KOPT-K1 (cell line): ENCODE results near the gene PTGES3.
A peak's percentile ranks its signal among the peaks of the same experiment; 100 is the strongest.
"Not testable (repeated sequence)": the region's sequence is repeated elsewhere in the genome, so short reads cannot be mapped to it uniquely, and the experiment has no call there.

Experiments used
- H3K27ac ChIP-seq: fragments of 200-600 bp; sonication (generic); 2 replicates; pipeline ENCODE4 v1.5.1; 2016; ENCODE audit warnings: antibody characterized with exemption, mild to moderate bottlenecking, low read depth, low read length; ENCODE audit not compliant: poor library complexity, severe bottlenecking
- H3K36me3 ChIP-seq: fragments of 200-600 bp; sonication (generic); 2 replicates; pipeline ENCODE4 v1.5.1; 2017; ENCODE audit warnings: antibody characterized with exemption, mild to moderate bottlenecking, low read length, moderate library complexity; ENCODE audit not compliant: insufficient read depth
- H3K9me3 ChIP-seq: fragments of 200-600 bp; sonication (generic); 2 replicates; pipeline ENCODE4 v1.5.1; 2017; ENCODE audit warnings: antibody characterized with exemption, low read length, mild to moderate bottlenecking; ENCODE audit not compliant: insufficient read depth, poor library complexity, severe bottlenecking

Gene PTGES3, protein sequence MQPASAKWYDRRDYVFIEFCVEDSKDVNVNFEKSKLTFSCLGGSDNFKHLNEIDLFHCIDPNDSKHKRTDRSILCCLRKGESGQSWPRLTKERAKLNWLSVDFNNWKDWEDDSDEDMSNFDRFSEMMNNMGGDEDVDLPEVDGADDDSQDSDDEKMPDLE

DNA sequence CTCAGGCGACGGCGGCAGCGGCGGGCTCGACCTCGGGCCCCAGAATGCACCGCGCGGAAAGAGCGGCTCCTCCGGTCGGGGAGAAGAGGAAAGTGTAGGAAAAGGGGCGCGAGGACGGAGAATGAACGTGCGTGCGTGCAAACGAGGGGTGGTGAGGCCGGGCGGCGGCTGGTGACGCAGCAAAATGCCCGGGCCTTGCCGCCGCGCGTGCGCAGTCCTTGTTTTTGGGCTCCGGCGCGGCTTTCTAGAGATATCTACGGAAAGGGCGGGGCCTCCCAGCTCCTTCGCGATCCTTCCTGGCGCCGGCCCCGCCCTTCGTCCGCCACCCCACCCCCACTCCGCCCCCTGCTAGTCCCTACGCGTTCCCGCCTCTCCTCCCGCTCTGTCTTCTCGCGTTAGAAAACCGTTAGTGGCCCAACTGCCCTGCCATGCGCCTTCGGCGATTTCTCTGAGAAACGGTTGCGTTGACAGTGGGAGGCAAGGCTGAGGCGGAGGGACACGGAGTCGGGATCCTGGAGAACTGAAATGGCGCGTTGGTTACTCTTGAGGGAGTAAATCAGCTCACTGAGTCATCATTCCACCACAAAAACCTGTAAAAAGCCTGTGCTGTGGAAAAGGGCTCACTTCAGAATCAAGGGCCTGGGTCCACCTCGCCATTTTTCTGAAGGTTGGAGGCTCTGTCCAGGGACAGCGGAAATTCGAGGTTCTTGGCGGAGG, at the start of gene PTGES3:
Gene PTGES3 (minus strand): TSS at position 156 of the 717 bp plus-strand sequence. CDS start 285 bp downstream, outside the sequence.
- Histone ChIP-seq H3K36me3 (peaks cover 36% of the 10 kb centered on the region), H3K27ac (peak within 1 kb of the TSS; percentile 98), H3K9me3 (no peaks in the 10 kb centered on the region)

DNA sequence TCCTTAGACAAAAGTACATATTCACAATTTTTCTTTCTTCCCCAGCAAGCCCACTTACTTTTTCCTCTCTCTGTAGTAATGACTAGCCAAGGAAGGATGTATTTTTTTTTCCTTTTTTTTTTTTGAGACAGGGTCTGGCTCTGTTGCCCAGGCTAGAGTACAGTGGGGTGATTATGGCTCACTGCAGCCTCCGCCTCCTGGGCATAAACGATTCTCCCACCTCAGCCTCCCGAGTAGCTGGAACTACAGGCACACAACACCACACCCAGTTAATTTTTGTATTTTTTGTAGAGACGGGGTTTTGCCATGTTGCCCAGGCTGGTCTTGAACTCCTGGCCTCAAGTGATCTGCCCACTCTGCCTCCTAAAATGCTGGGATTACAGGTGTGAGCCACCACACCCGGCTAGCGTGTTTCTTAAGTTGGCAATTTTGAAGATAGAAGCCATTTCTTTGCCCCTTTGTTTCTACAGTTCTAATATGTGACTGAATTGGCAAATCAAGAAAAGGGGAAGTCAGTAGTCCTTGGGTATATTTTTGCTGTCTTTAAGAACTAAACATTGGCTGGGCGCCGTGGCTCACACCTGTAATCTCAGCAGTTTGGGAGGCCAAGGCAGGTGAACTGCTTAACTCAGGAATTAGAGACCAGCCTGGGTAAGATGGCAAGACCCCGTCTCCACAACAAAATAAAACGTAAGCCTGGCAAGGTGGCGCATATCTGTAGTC, 40.2 kb upstream of the PTGES3 start:
- H3K27ac ChIP-seq: no peak overlapping the region
- H3K36me3 ChIP-seq: peaks cover 70% of the 10 kb centered on the region

DNA sequence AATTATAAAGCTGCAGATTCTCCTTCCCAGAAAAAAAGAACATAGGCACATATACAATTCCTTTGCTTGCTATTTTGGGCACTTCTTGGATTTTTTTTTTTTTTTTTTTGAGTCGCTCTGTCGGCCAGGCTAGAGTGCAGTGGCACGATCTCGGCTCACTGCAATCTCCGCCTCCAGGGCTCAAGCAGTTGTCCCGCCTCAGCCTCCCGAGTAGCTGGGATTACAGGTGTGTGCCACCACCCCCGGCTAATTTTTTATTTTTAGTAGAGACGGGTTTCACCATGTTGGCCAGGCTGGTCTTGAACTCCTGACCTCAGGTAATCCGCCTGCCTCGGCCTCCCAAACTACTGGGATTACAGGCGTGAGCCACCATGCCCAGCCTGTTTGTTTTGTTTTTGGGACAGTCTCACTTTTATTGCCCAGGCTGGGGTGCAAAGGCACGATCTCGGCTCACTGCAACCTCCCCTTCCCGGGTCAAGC, 38.2 kb upstream of the PTGES3 start:
- Histone ChIP-seq H3K27ac (peak overlapping the region; percentile 84), H3K36me3 (peaks cover 70% of the 10 kb centered on the region)
- not testable (repeated sequence) for H3K9me3 ChIP-seq

More for the DNA sequence above, 40.2 kb upstream of the PTGES3 start:
- H3K9me3 ChIP-seq: no peaks in the 10 kb centered on the region

DNA sequence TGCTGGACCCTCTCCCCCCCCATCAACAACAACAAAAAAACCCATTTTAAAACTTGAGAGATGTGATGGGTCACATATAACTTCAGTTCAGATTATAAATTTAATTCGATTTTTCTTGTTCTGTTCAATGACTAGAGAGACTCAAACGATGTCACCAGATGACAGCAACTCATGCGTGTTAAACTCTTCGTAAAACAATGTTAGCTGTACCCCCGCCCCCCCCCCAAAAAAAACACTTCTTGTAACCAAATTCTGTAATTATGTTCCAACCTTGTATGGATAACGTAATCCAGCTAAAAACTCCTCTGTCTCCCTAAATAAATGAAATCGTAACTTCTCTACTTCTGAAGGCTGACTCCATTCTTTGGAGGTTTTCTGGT, 37.6 kb upstream of the PTGES3 start:
- Histone ChIP-seq H3K27ac (peak overlapping the region; percentile 84), H3K36me3 (peaks cover 70% of the 10 kb centered on the region), H3K9me3 (no peaks in the 10 kb centered on the region)

DNA sequence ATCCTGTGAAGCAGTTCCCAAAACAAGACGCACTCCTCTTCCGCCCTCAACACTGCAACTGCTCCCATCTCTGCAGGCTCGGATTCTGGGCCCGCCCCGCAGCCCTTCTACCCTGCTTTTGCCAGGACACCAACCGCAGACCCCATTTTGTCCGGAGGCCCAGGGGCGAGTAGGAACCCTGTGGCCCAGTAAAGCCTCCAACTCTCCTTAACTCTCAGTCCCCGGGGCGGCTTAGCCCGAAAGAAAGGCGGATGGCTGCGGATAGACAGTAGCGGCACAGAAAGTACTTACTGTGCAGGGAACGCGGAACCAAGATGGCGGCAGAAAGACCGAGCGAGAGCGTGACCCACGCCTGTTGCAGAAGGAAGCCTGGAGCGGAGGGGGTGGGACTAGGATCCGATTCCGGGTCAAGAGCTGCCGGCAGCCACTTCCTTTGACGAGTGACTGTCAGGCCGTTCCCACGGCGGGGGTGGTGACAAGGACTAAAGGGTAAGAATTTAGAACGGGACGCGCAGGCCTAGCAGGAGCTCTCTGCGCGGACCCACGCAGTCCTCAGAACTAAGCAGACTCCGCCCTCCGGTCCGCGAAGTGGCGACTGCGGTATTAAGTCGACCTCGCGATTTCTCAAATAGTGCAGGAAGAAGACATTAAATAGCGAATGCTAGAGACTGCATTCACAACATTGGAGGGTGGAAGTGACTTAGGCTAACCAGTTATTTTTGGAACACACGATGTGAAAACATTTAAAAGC, 37.1 kb upstream of the PTGES3 start, which contains the start of gene NACA:
Gene NACA (minus strand): TSS at position 328 of the 751 bp plus-strand sequence. CDS start 778 bp downstream, outside the sequence.
- peak within 1 kb of the TSS; percentile 84 for H3K27ac ChIP-seq
- no peaks in the 10 kb centered on the region for H3K9me3 ChIP-seq
- peaks cover 70% of the 10 kb centered on the region for H3K36me3 ChIP-seq

DNA sequence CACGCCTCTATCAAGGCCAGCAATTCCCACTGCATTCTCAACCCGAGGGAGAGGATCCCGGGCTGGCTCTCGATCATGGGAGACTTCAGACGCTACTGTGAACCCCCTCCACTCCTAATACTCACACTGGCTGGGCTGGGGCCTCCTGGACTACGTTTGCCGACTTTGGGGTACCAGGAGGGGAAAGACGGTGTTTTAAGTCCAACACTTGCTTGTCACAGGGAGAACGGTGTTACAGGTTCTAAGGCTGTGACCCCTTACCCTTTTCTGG, 36.6 kb upstream of the PTGES3 start:
- Histone ChIP-seq H3K27ac (peak overlapping the region; percentile 84), H3K9me3 (no peaks in the 10 kb centered on the region), H3K36me3 (peaks cover 70% of the 10 kb centered on the region)

DNA sequence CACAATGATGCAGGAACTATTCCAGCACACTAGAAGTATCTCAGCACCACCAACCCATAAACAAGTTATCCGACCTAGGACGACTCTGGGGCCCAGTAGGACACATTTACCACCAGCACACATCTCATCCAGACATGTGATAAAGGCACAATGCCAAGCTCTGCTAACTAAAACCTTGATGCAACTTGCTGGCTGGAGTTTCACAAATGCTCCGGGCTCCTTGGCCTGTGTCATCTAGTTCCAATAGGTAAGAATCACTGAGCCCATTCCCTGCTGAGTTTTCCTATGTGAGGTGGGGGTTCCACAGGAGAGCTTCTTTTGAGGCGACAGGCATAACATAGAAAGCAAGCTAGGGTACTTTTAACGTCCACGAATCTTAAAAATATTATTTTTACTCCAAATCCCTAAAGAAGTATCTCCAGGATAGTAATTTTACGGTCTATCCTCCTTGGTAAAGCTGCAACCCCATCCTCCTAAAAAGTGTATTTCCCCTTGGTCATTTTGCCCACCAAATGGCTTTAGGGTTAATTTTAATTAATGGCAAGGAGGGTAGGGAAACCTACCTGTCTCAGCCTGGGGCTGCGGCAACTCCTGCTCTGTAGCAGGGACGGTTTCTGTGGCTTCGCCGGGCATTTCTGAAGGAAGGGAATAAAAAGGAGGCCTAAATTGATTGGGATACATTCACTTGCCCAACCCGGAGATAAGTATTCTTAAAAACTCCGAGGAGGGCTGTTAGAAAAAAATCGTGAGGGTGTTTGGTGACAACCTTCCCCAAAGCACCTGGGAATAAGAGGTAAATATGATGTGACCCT, 36.0 kb upstream of the PTGES3 start:
- no peaks in the 10 kb centered on the region for H3K9me3 ChIP-seq
- peak overlapping the region; percentile 84 for H3K27ac ChIP-seq
- H3K36me3 ChIP-seq: peaks cover 70% of the 10 kb centered on the region

DNA sequence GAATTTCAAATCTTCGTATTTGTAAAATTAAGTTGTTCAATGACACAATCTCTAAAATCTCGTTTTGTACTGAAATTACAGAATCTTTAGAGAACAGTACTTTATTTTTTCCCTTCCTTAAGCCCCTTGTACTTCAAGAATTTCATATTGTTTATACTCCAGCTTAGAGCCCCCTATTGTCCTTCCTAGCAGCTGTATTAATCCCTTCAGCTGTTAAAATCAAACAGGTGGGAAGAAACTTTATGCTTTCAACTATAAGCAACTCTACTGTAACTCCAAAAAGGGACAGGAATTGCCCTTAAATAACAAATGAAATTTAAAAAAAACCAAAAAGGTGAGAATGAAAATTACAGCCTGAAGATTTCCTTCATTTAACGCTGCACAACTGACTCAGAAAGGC, 35.3 kb upstream of the PTGES3 start:
- no peaks in the 10 kb centered on the region for H3K9me3 ChIP-seq
- peaks cover 70% of the 10 kb centered on the region for H3K36me3 ChIP-seq
- peak overlapping the region; percentile 84 for H3K27ac ChIP-seq

DNA sequence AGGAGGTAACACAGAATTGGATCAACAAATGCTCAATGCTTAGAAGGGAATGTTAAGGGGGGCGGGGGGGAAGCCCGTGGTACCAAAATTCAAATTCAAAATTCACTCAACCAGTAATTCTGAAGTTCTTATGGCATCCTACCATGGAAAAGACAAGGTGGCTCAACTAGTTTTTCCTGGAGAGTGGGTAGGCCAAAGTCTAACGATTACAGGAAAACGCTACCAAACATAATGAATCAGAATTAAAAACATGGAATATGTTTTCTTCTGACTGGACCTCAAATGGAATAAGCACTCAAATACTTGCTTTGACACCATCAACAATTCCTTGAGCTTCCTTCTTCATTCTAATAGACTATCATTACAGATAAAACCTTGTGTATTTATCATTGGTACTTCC, 34.7 kb upstream of the PTGES3 start:
- peak overlapping the region; percentile 84 for H3K27ac ChIP-seq
- no peaks in the 10 kb centered on the region for H3K9me3 ChIP-seq
- peaks cover 68% of the 10 kb centered on the region for H3K36me3 ChIP-seq

DNA sequence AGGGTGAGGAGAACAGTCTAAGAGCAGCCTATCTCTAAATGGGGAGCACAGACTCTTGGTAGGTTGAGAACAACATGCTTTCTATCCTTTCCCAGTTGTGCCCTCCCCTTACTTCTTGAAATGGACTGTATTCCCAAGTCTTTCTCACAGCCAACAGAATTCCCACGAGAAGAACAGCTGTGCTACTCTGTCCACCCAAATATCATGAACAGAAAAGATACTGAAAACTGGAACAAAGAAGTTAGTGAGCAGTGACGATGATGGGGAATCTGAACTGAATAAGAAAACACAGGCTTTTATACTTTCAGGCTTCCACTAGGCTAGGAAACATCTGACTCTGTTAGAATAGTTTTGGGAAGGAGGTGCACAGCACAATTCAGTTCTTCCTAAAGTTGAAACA, 33.6 kb upstream of the PTGES3 start:
- H3K9me3 ChIP-seq: no peaks in the 10 kb centered on the region
- peak overlapping the region; percentile 84 for H3K27ac ChIP-seq
- peaks cover 69% of the 10 kb centered on the region for H3K36me3 ChIP-seq

DNA sequence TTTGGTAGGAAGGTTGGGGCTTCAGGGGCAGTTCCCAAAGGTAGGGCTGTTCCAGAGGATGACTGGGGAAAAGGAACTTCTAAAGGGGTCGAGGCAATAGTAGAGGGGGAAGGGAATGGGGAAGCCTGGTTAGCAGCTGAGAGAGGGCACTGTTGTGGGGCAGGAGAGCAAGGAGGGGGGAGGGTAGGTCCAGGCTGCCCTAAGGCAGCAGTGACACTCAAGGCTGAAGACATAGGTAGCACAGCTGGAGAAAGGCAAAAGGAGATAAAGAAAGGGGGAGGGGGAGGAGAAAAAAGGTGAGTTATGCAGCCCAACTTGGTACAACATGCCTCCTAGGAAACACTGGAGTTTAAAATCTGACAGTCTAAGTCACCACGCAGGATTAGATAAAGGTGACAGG, 33.1 kb upstream of the PTGES3 start:
- Histone ChIP-seq H3K9me3 (no peaks in the 10 kb centered on the region), H3K36me3 (peaks cover 74% of the 10 kb centered on the region), H3K27ac (peak overlapping the region; percentile 84)

DNA sequence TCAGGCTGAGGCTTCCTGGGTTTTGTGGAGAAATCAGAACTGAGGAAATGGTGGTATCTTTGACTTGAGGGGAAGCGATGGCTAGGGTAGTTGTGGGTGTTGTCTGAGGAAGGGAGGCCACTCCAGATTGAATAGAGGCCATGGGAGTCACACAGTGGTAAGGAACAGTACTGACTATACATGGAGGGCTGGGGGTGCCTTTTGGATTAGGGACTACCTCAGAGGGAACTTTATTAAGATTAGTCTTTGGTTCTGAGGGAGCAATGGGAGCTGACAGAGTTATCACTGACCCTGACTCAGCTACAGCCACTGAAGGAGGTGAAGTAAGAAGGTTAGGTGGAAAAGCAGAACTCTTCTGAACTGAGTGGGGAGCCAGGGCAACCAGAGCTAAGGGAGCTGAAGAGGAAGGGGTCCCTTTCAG, 32.7 kb upstream of the PTGES3 start:
- H3K36me3 ChIP-seq: peaks cover 79% of the 10 kb centered on the region
- H3K27ac ChIP-seq: peak overlapping the region; percentile 84
- H3K9me3 ChIP-seq: no peaks in the 10 kb centered on the region

DNA sequence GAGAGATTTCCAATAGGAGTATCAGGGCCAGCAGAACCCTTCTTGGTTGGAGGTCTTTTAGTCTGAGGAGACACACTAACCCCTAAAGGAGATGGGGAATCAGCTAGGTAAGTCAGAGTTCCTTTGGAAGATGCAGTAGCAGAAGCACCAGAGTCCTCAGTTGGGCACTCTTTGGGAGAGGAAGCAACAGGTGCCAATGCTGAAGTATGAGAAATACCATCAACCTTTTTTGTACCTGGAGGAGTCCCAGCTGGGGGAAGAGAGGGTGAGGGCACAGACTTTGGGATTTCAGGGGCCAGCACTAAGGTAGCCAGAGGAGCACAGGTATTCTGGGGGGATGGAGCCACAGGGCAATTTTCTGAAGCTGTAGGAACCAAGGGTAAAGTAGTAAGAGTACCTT, 31.0 kb upstream of the PTGES3 start:
- Histone ChIP-seq H3K9me3 (no peaks in the 10 kb centered on the region), H3K36me3 (peaks cover 94% of the 10 kb centered on the region), H3K27ac (peak overlapping the region; percentile 84)

DNA sequence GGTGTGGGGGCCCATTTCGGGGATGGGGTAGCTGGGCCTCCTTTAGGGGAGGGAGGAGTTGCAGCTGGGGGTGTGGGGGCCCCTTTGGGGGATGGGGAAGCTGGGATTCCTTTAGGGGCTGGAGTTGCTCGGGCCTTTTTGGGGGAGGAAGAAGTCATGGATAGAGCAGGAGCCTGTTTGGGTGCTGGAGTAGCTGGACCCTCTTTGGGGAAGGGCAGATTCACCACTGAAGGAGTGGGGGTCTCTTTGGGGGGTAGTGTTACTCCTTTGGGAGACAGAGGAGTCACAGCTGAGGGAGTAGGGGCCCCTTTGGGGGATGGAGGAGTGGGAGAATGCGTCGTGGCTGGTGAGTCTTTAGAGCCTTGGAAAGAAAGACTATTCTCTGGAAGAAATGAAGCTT, 30.6 kb upstream of the PTGES3 start:
- H3K36me3 ChIP-seq: peaks cover 94% of the 10 kb centered on the region
- no peaks in the 10 kb centered on the region for H3K9me3 ChIP-seq
- peak overlapping the region; percentile 84 for H3K27ac ChIP-seq
